Medulla oblongata (tissue), 1 donor: Measurements from ENCODE around the gene TSPO.
A peak's percentile ranks its signal among the peaks of the same experiment; 100 is the strongest.
"Not testable (repeated sequence)": the region's sequence is repeated elsewhere in the genome, so short reads cannot be mapped to it uniquely, and the experiment has no call there.

Experiments used
- DNase-seq: peaks from one replicate; pipeline ENCODE4 v3.0.0-alpha.2; 2015; ENCODE audit errors: extremely low spot score

Gene TSPO

GRCh38 chr22:43131773-43132501 is 19.4 kb upstream of the TSPO start:
- DNase-seq, result no peak

- no peak for DNase-seq
Measured at GRCh38 chr22:43133401-43133800, 18.0 kb upstream of the TSPO start.

GRCh38 chr22:43134553-43134952 is 16.8 kb upstream of the TSPO start:
- no peak for DNase-seq

GRCh38 chr22:43135565-43135964 is 15.8 kb upstream of the TSPO start:
- DNase-seq, result no peak

GRCh38 chr22:43136255-43136654 is 15.1 kb upstream of the TSPO start:
- DNase-seq, result no peak

- no peak for DNase-seq
Measured at GRCh38 chr22:43136801-43137200, 14.6 kb upstream of the TSPO start.

- peak; percentile 83 for DNase-seq
Measured at GRCh38 chr22:43142880-43143562, 8.3 kb upstream of the TSPO start, which contains the start of gene MCAT. Gene MCAT, minus strand, starts transcription at chr22:43143398. Its CDS starts 50 bp downstream, at chr22:43143348.

- no peak for DNase-seq
Measured at GRCh38 chr22:43144949-43145348, 6.4 kb upstream of the TSPO start.

- not testable (repeated sequence) for DNase-seq
Measured at GRCh38 chr22:43145371-43145770, 6.0 kb upstream of the TSPO start.

- not testable (repeated sequence) for DNase-seq
Measured at GRCh38 chr22:43146332-43146731, 5.0 kb upstream of the TSPO start.

GRCh38 chr22:43147821-43148220 is 3.5 kb upstream of the TSPO start:
- DNase-seq, result peak; percentile 33

- DNase-seq, result no peak
Measured at GRCh38 chr22:43148581-43148980, 2.8 kb upstream of the TSPO start.

- no peak for DNase-seq
Measured at GRCh38 chr22:43150731-43151206, 590 bp upstream of the TSPO start.

- no peak for DNase-seq
Measured at GRCh38 chr22:43152003-43152356, 621 bp downstream of the TSPO start.

- peak; percentile 59 for DNase-seq
Measured at GRCh38 chr22:43152357-43153071, 1.2 kb downstream of the TSPO start.

GRCh38 chr22:43153899-43154298 is 2.5 kb downstream of the TSPO start:
- DNase-seq, result no peak

- DNase-seq, result peak; percentile 49
Measured at GRCh38 chr22:43154887-43155536, 3.7 kb downstream of the TSPO start.

- DNase-seq, result no peak
Measured at GRCh38 chr22:43155789-43156188, 4.4 kb downstream of the TSPO start.

- no peak for DNase-seq
Measured at GRCh38 chr22:43156413-43156812, 5.1 kb downstream of the TSPO start.

GRCh38 chr22:43157874-43158546 is 6.7 kb downstream of the TSPO start:
- DNase-seq, result no peak

GRCh38 chr22:43158778-43159483 is 7.6 kb downstream of the TSPO start:
- DNase-seq, result no peak
